OCI-LY7 (cell line): ENCODE data around the gene TCFL5.

ENCODE experiments used
- CTCF ChIP-seq: fragments of 200-600 bp; sonication (generic); conservative IDR thresholded peaks from 2 replicates; pipeline ENCODE4 v1.5.1; 2014; ENCODE audit warnings: mild to moderate bottlenecking, antibody characterized with exemption, low read length, moderate library complexity, mixed read lengths
- EZH2phosphoT487 ChIP-seq: fragments of 200-600 bp; sonication (generic); IDR thresholded peaks from 2 replicates; pipeline ENCODE4 v1.6.1; 2018; ENCODE audit warnings: low read depth, borderline replicate concordance, mild to moderate bottlenecking, mixed run types, antibody characterized with exemption, low read length, moderate library complexity, mixed read lengths

GRCh38 chr20:62896526-62896925 is 34.9 kb upstream of the TCFL5 start:
- TF ChIP-seq EZH2phosphoT487: no peak
- no peak for TF ChIP-seq CTCF
